GM19099 (cell line): ENCODE results near the gene P2RY14.

Experiments
- POLR2A ChIP-seq: IDR thresholded peaks from 3 replicates; pipeline ENCODE4 v1.6.1; 2011; ENCODE audit warnings: low read depth; ENCODE audit not compliant: insufficient read length; ENCODE audit errors: extremely low read depth

P2RY14 gene

DNA sequence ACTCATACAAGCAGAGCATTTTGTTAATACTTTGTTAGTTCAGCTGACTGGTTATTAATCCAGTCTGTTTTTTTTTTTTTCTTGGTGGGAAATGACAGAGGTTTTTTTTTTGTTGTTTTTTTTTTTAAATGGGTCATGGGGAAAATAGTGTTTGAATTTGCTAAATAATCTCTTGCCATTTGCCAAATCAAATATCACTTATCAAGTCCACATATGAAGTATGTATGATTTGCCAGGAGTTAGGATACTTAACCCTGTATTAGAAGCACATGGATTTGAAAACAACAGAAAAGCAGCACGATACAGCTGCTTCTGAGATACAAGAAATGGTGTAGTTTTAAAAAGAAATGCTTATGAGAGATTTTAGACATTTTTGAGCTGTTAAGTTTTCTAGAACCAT is 21.6 kb downstream of the P2RY14 start:
- TF ChIP-seq POLR2A, result no peak

DNA sequence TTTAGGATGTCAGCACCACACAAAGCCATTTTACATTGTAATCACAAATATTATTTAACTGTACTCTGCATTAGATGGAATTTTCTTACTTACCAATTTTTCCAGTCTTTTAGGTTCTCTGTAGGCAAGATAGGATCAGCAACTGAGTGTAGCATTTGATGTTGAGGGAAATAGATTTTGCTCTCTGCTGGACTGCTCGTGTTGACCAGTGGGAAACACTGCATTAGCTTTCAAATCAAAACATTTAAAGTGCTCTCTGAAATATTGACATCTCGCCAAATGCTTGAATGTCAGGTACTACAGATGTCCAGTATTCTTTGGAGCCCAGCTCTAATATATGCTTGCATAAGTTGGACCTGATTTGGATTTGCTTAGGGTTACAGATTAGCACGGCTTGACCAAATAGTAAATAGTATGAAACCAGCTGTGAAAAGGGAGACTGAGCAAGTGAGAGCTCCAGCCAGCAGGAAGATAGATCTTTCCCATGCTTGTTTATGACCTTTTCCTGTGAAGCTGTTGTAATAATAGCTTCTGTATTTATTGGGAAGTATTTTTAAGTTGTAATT is 29.5 kb downstream of the P2RY14 start:
- TF ChIP-seq POLR2A, result no peak

DNA sequence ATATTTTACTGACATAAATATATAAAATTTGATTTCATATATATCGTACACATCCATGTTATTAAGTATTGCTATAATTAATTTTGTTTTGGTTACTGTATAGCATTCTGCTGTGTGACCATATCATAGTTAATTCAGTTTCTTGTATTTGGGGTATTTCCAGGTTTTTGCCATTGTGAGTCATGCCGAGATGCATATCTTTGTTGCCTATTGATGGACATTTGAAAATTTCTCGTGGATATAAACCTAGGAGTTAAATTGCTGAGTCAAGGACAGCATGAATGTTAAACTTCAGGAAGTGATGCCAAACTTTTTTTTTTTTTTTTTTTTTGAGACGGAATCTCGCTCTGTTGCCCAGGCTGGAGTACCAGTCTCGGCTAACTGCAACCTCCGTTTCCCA is 41.6 kb downstream of the P2RY14 start:
- no peak for TF ChIP-seq POLR2A

DNA sequence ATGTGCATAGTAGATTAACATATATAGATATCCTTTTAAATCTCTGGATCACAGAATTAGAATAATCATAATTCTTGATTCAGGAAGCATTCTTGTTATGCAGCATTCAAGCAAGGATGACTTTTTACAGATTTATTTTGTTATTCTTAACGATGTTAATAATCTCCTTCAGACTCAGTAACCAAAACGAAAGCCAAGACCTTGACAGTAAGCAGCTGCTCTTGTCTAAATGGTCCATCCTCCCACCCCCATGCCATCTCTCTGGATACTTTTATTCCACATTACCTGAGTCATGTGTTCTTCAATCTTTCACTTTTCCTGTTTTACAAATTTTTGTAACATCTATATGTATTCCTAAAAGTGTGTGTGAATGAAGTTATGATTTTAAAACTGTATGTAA is 42.0 kb downstream of the P2RY14 start:
- no peak for TF ChIP-seq POLR2A

DNA sequence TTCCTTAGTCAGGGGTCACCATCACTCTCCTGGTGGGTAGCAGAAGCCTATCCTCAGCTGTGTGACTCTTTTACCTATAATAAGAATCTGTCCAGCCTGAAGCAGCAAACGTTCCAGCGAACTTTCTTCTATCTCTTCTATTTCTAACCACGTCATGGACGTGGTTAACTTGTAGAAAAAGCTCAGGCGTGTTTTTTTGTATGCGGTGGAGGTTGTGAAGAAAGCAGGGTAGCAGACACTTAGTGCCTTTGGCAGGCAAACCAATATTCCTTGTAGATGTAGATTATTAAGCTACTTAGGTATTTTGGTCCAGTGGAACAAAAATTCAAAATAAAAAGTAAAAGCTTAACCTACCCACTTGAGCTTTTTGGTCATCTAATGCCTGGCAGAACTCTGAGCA is 43.5 kb downstream of the P2RY14 start:
- no peak for TF ChIP-seq POLR2A

DNA sequence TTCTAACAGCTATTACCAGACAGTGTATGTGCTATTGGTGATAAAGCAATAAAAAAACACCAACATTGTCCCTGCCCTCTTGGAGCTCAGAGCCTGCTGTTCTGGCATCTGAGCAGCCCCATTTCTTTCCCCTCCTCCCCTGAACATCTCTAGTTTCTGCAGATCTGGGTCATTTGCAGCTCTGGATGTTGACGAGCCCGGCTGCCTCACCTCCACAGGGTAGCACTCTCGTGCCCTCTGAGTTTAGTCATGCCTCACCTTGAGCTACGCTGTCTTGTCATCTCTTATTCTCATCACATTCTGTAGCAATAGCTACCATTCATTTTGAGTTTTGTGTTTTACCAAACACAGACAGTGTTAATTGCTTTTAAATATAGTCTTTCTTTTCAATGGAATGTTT is 45.4 kb downstream of the P2RY14 start:
- no peak for TF ChIP-seq POLR2A

DNA sequence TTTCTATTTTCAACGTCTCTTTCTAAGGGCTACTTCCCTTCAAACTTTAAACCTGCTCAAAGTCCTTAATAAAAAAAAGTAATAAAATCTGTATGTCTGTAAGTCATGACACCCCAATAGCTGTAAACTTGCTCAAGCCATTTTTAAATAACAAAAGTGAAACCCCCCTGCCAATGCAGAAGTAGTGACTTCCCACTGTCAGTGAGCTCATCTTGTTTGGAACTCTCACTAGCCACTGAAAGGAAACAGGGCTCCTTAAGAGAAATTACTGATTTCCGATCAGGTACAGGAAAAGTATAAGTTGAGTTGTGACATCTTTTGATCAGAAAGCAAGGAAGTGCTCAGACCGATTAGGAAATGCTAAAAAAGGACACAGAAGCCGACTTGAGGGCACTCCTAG is 47.7 kb downstream of the P2RY14 start:
- TF ChIP-seq POLR2A, result no peak

DNA sequence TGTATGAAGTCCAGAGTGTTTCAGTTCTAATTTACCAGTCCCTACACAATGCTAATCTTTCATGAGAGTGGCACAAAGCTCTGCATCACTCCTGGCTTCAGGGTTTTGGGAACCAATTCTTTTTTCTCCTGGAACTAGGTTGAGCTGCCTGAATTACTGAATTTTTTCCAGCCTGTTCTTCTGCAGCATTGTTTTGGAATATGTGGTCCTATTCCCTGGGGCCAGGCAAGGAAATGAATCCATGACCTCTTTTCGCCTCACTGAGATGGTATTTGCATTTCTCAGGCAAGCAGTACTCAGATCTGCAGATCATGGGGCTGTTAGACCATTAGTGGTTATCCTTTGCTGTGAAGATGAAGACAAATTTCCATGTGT is 49.7 kb downstream of the P2RY14 start:
- TF ChIP-seq POLR2A, result no peak

DNA sequence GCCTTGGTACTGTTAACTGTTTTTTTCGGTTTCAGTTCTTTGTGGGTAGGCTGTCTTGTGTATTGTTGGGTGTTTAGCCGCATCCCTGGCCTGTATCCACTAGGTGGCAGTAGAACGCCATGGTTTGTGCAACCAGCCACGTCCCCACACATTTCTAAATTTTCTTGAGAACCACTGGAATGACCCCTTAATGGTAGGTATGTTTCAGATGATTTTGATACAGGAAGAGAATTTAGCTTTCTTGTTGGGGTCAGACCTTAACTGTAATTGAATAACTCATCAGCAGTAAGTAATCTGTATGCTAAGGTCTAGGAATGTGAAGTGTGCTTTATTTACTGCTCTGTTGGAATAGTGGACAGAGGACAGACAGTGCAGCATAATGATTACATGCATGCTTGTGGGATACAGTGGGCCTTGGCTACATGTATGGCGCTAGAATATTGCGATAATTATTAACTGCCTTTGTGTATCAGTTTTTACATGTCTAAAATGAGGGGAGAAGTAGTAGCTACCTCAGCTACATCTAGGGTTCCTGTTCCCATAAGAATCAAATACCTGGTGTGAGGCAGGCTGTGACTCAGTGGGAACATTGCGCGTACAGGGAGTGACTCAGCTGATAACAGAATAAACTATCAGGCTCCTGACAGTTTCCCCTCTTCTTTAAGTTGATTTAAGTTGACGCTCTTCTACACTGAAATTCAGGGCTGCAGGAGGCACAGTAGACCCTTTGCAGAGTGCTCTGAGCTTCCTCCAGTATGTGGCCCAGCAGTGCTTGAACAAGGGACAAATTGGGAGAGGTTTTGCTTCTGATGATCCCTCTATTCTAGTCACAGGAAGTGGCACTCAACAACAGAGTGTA is 50.3 kb downstream of the P2RY14 start:
- no peak for TF ChIP-seq POLR2A

DNA sequence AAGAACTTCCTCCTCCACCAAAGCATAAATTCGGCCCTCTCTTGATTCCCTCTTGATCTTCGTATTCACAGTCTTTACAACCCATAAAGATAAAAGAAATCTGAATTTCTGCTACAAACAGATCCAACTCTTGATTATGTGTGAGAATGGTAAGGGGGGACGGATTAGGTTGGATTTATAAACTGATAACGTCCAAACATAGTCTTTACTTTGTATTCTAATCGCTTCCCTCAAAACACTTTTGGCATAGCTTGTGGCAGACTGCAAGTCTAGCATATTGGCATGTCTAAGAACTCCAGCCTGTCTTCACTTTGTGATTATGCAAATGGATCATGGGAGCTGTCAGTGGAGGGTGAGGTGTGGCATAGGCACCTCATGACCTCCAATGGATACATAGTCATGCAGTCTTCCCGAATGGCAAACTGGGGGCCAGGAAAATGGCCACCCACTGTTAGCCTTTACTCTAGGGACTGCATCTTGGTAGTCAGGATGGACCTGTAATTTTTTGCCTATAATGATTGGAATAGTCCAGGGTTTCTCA is 51.0 kb downstream of the P2RY14 start:
- TF ChIP-seq POLR2A, result no peak

DNA sequence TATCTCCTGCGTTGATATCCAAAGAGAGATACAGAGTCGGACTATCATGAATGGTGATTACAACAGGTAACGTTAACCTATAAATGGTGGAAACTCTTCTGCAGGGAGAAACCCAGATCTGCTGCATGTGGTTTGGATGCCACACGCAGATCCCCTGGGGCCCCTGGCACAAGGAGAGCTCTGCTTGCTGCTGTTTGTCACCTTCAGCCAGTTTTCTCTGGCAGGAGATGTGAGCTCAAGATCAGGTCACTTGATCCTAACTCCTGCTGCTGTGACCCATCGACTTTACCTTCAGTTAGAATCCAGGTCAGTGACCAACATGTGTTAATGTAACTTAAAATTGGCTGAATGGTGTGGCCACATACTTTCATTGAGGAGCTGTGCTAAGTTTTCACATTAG is 51.5 kb downstream of the P2RY14 start:
- no peak for TF ChIP-seq POLR2A

DNA sequence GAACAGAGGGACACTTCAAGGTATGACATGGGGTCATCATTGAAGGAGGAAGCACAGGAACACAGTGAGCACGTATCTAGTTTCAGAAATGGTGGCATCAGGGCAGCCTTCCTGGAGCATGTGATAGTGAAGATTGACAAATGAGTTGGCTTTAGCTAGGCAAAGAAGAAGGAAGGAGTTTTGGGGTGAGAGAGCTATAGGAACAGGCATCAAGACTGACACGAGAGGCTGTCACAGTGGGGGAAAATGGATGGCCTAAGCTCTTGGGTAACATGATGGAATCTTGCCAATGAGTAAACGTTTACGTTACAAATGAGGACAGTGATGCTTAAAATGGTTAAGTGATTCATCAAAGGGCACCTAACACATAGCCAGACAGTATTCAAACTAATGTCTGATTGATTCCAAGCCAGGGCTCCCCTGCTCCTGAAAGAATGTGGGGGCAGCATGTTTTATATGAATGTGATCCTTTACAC is 52.2 kb downstream of the P2RY14 start:
- no peak for TF ChIP-seq POLR2A

DNA sequence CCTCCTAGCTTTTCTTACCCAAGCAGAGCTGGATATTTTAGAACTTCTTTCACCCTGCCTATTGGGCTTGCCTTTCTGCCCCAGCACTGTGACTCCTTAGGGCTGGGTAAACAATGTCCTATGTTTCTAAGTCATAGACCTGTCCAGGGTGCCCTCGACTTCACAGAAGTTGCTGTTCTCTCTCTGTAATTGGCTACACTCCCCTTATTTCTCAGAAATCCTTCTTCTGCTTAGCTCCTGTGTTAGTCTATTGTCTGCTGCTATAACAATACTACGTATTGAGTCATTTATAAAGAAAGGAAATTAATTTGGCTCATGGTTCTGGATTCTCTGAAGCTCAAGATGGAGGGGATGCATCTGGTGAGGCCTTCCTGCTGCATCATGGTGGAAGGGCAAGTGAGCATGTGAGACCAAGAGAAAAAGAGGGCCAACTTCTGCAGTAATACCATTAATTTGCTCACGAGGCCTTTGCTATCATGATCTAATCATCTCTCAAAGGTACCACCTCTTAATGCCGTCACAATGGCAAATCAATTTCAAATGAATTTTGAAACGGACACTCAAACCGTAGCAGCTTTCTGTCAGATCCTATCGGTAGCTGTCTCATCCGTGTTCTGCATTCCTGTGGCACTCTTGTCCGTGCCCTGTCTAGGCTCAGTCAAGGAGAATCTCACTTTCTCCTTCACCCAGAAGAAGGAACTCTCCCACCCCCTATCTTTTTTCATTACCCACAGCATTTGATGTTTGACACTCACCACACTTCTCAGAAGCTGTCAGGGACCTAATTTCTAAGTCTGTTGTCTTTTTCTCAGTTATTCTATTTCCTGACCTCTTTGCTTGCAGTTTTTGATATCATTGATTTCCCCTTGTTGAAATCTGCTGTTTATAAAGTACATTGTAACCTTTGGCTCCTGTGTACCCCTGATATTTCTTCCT is 53.0 kb downstream of the P2RY14 start:
- TF ChIP-seq POLR2A, result no peak

DNA sequence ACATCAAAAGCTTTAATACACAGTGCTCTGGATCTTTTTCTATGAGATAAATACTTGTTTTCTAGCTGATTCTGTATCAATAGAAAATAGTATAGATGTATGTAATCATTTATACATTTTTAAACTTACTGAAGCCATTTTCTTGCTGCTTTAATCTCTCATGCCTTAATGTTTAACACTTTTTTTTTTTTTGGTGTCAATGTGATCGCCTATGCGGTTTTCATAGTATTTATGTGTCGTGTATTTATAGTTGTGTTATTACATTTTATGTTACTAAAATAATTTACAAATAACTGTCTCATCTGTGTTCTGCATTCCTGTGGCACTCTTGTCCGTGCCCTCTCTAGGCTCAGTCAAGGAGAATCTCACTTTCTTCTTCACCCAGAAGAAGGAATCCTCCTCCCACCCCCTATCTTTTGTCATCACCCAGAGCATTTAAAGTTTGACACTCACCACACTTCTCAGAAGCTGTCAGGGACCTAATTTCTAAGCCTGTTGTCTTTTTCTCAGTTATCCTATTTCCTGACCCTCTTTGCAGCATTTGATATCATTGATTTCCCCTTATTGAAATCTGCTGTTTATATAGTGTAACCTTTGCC is 54.0 kb downstream of the P2RY14 start:
- no peak for TF ChIP-seq POLR2A

DNA sequence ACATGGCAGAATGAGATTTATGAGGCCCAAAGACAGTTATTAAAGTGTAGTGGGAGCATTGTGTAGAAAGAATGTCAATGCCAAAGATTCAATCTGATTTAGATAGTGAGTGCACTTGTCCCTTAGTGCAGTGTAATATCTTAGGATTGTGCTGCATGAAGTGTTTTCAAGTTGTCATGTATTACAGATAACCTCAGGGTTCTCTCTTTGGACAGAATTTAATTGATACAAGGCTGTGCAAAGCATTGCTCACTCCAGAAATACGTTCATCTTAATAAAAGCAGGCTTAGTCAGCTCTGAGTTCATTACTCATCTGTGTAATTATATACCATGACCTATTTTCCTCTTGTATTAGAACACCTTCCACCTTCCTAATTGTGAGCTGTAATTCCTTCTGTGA is 59.3 kb downstream of the P2RY14 start:
- TF ChIP-seq POLR2A, result no peak
